ENCODE data around the gene TM9SF4. TPM values are rescaled to one million over a fixed set of nuclear protein-coding genes. Genes with fewer than 3 reads are reported as not detected.

Gene TM9SF4
- polyA plus RNA-seq, 1 experiment = 75.6 TPM

DNA sequence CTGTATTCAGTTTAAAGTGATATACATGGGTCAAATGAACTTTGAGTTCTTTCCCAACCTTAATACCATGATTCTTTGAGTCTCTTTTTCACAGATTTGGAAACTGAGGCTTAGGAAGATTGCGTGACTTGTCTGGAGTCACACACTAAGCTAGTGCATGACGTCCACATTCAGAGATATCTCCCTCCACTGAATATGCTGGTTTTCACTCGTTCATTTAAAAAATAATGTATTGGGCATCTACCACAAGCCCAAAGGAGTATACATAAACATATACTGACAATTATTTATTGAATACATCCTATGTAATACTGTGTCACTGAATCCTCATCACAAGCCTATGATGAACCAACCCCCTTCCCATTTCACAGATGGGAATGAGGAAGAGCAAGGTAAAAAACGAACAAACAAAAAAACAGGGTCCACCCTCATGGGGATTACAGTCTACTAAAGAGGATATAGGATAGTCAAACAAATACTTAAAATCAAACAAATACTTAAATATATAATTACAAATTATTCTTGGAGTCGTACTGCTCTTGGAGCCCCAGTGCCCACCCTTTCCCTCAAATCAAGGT is 611 bp upstream of the TM9SF4 start:
- CTCF ChIA-PET = interaction anchor here (3.8 kb wide), 1 partner anchor 17 kb away, joined by 28 read pairs; no protein-coding TSS in a partner anchor
- peaks cover 6% of the 10 kb centered on the region for H3K27me3 ChIP-seq (ENCODE audit: control insufficient read depth, insufficient read depth, low read length)
- TF ChIP-seq, protein P1, sequence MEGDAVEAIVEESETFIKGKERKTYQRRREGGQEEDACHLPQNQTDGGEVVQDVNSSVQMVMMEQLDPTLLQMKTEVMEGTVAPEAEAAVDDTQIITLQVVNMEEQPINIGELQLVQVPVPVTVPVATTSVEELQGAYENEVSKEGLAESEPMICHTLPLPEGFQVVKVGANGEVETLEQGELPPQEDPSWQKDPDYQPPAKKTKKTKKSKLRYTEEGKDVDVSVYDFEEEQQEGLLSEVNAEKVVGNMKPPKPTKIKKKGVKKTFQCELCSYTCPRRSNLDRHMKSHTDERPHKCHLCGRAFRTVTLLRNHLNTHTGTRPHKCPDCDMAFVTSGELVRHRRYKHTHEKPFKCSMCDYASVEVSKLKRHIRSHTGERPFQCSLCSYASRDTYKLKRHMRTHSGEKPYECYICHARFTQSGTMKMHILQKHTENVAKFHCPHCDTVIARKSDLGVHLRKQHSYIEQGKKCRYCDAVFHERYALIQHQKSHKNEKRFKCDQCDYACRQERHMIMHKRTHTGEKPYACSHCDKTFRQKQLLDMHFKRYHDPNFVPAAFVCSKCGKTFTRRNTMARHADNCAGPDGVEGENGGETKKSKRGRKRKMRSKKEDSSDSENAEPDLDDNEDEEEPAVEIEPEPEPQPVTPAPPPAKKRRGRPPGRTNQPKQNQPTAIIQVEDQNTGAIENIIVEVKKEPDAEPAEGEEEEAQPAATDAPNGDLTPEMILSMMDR (IDR thresholded peaks at IDR 0.05; ENCODE audit: low read depth, low read length) = no peak
- no peak overlapping the region for H3K27ac ChIP-seq (ENCODE audit: low read depth, low read length)
- no peak overlapping the region for H3K4me3 ChIP-seq (ENCODE audit: low read depth, low read length)
- no peaks in the 10 kb centered on the region; the same call in 1 of the 2 replicates for H3K9me3 ChIP-seq (ENCODE audit: control insufficient read depth, insufficient read depth, low read length)
- DNase-seq (ENCODE audit: low read depth, low spot score) = no peak
- POLR2A ChIA-PET = interaction anchor here (1.0 to 1.2 kb wide), 2 partner anchors 81 to 96 kb away, joined by 3 read pairs; no protein-coding TSS in a partner anchor

DNA sequence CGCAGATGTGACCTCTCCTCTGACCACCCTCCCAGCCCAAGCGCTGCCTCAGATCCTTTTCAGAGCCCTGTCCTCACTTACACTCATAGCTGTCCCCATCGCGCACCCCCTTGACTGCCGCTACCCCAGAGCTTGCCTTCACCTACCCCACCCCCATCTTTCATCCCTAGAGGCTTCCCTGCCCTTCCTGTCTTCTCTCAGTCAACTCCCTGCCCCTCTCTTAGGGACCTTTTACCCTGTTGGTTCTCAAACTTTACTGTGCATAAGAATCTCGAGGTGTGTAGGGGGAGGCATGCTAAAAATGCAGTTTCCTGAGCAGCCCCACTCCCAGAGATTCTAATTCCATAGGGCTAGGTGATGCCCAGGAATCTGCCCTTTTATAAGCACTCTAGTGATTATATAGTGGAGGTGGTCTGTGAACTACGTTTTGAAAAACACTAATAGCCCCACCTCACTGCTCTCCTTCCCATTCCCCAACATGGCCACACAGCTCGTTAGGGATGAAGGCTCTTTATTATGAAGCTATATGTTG is 725 bp downstream of the TM9SF4 start:
- TF ChIP-seq, protein P1 (IDR thresholded peaks at IDR 0.05; ENCODE audit: low read depth, low read length) = no peak
- POLR2A ChIA-PET = interaction anchor here (0.6 to 1.2 kb wide), 5 partner anchors 25 to 495 kb away, joined by 3 to 4 read pairs (median 3); no protein-coding TSS in a partner anchor

DNA sequence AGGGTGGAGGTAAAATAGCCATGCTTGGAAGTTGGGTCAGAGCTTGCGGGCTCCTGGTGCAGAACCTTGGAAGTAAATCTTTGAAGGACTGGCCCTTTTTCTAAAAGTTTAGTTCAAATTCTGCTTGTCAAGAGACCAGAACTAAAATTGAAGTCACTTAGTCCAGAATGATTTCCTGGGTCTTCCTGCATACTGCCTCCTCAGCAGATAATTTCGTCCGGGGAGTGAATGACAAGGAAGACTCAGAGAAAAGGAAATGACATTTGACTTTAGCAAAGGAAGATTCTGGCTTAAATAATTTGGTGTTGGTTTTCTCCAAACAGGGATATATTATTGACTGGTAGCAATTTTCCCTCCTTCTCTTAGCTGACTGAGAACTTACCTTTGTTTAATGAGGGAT is 1.2 kb downstream of the TM9SF4 start:
- Histone ChIP-seq H3K4me3 (ENCODE audit: low read depth, low read length) (peak overlapping the region; percentile 92), H3K27ac (ENCODE audit: low read depth, low read length) (no peak overlapping the region), H3K9me3 (ENCODE audit: control insufficient read depth, insufficient read depth, low read length) (no peaks in the 10 kb centered on the region; the same call in 1 of the 2 replicates), H3K27me3 (ENCODE audit: control insufficient read depth, insufficient read depth, low read length) (peaks cover 2% of the 10 kb centered on the region)
- CTCF ChIA-PET = no interaction called here
- POLR2A ChIA-PET = no interaction called here
- no peak for DNase-seq (ENCODE audit: low read depth, low spot score)
- TF ChIP-seq, protein P1 (IDR thresholded peaks at IDR 0.05; ENCODE audit: low read depth, low read length) = no peak

More for the DNA sequence above, 725 bp downstream of the TM9SF4 start:
- peak overlapping the region; percentile 100 for H3K27ac ChIP-seq (ENCODE audit: low read depth, low read length)
- peaks cover 4% of the 10 kb centered on the region for H3K27me3 ChIP-seq (ENCODE audit: control insufficient read depth, insufficient read depth, low read length)
- peak overlapping the region; percentile 92 for H3K4me3 ChIP-seq (ENCODE audit: low read depth, low read length)
- CTCF ChIA-PET = interaction anchor here (3.8 kb wide), 1 partner anchor 18 kb away, joined by 28 read pairs; no protein-coding TSS in a partner anchor
- no peak for DNase-seq (ENCODE audit: low read depth, low spot score)
- no peaks in the 10 kb centered on the region; the same call in 1 of the 2 replicates for H3K9me3 ChIP-seq (ENCODE audit: control insufficient read depth, insufficient read depth, low read length)

DNA sequence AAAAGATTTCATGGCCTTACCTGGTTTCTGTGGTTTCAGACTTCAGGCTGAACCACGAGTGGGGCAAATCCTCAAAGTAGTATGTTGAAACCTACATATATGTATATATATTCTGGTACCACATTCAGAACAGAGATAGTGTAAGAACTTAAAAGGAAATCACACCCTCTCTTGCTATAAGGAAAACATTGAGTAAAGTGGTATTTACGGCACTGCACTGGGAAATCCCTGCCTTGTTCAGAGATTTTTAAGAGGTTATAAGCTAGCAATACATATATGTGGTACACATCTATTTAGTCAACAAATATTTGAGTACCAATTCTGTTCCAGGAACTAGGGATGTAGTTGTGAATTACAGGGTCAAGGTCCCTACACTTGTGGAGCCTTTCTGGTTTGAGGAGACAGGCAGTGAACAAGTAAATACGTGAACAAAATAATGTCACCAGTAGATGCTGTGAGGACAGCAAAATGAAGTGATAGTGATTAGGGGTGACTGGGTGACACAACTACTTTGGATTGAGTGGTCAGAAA is 1.7 kb downstream of the TM9SF4 start:
- no peak for DNase-seq (ENCODE audit: low read depth, low spot score)
- ChIA-PET CTCF (no interaction called here), POLR2A (no interaction called here)
- Histone ChIP-seq H3K4me3 (ENCODE audit: low read depth, low read length) (peak overlapping the region; percentile 92; the same call in 1 of the 2 replicates), H3K27ac (ENCODE audit: low read depth, low read length) (no peak overlapping the region), H3K9me3 (ENCODE audit: control insufficient read depth, insufficient read depth, low read length) (no peaks in the 10 kb centered on the region; the same call in 1 of the 2 replicates), H3K27me3 (ENCODE audit: control insufficient read depth, insufficient read depth, low read length) (no peaks in the 10 kb centered on the region)
- TF ChIP-seq, protein P1 (IDR thresholded peaks at IDR 0.05; ENCODE audit: low read depth, low read length) = no peak

DNA sequence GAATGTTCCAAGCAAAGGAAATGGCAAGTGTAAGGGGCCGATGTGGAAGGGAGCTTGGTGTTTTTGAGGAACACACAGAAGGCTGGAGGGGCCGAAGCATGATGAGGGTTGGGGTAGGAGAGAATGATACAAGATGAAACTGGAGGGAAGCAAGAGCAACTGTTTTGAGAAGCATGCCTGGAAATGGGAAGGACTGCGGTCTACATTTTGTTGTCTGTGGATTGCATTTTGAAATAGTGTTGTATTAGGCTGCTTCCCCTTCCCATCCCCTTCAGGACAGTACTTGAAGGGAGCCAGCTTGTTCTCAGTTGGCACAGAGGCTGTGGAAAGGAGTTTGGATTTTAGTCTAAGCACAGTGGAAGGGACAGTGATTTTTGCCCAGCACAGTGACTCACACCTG is 2.2 kb downstream of the TM9SF4 start:
- H3K27ac ChIP-seq (ENCODE audit: low read depth, low read length) = no peak overlapping the region
- no peaks in the 10 kb centered on the region for H3K27me3 ChIP-seq (ENCODE audit: control insufficient read depth, insufficient read depth, low read length)
- H3K4me3 ChIP-seq (ENCODE audit: low read depth, low read length) = no peak overlapping the region
- H3K9me3 ChIP-seq (ENCODE audit: control insufficient read depth, insufficient read depth, low read length) = no peaks in the 10 kb centered on the region; the same call in 1 of the 2 replicates
- TF ChIP-seq, protein P1 (IDR thresholded peaks at IDR 0.05; ENCODE audit: low read depth, low read length) = no peak
- CTCF ChIA-PET = no interaction called here
- POLR2A ChIA-PET = no interaction called here
- no peak for DNase-seq (ENCODE audit: low read depth, low spot score)
